ENCODE data around the gene FBXL17. TPM values are rescaled to one million over a fixed set of nuclear protein-coding genes. Genes with fewer than 3 reads are reported as not detected.

The FBXL17 gene
- total and polyA plus RNA-seq, 2 donors (not counting 1 experiment from before 2014, with no cell fraction given): 7.3 to 40.3 TPM

GRCh38 chr5:108146222-108146621, 235.7 kb downstream of the FBXL17 start:
- H3K4me3 ChIP-seq (ENCODE audit: control extremely low read depth in 1 of 5, extremely low read depth in 1 of 5, insufficient read depth in 1 of 5, low read depth in 2 of 5, low read length in 4 of 5): no peak overlapping the region
- no peak overlapping the region for H3K27ac Mint-ChIP-seq
- intact Hi-C loops (cut with micrococcal nuclease): no loop called here

GRCh38 chr5:108145351-108145750, 236.5 kb downstream of the FBXL17 start:
- Histone ChIP-seq H3K9ac (ENCODE audit: low read length) (no peak overlapping the region), H4K20me1 (ENCODE audit: control insufficient read depth, insufficient read depth, low read length, poor library complexity, severe bottlenecking) (no peaks in the 10 kb centered on the region), H3K4me2 (replicated peaks; ENCODE audit: low read depth, low read length, poor library complexity, severe bottlenecking) (no peak overlapping the region), H3K9me3 (ENCODE audit: control extremely low read depth in 1 of 3, control insufficient read depth in 2 of 3, insufficient read depth in 1 of 3, low read length in 2 of 3) (no peaks in the 10 kb centered on the region), H3K4me3 (ENCODE audit: control extremely low read depth in 1 of 5, extremely low read depth in 1 of 5, insufficient read depth in 1 of 5, low read depth in 2 of 5, low read length in 4 of 5) (no peak overlapping the region), H3K4me1 (ENCODE audit: control insufficient read depth in 2 of 2, insufficient read depth in 2 of 2, low read length in 2 of 2) (no peaks in the 10 kb centered on the region), H2AFZ (ENCODE audit: insufficient read depth, low read depth, low read length, poor library complexity, severe bottlenecking) (no peak overlapping the region), H3K36me3 (replicated peaks in 1 of 2; ENCODE audit: control extremely low read depth in 1 of 2, control insufficient read depth in 1 of 2, extremely low read depth in 1 of 2, insufficient read depth in 2 of 2, low read length in 1 of 2) (peaks cover 0 to 6% of the 10 kb centered on the region in 2 experiments), H3K27ac (ENCODE audit: low read length in 2 of 2) (no peak overlapping the region), H3K79me2 (ENCODE audit: control insufficient read depth, insufficient read depth, low read length) (no peaks in the 10 kb centered on the region), H3K27me3 (replicated peaks in 1 of 4; ENCODE audit: control extremely low read depth in 1 of 4, control insufficient read depth in 3 of 4, insufficient read depth in 4 of 4, low read length in 3 of 4) (no peaks in the 10 kb centered on the region)
- ATAC-seq (ENCODE audit: low read depth): no peak
- ChIA-PET CTCF (no interaction called here), POLR2A (no interaction called here)
- no CpG with 5 or more reads among the region's 1 CpG for WGBS (ENCODE audit: insufficient coverage)
- H3K4me3 Mint-ChIP-seq: no peak overlapping the region
- TF ChIP-seq CTCF (IDR thresholded peaks at IDR 0.05) (no peak), EZH2 (IDR thresholded peaks at IDR 0.05; ENCODE audit: borderline replicate concordance, insufficient read depth, low read depth, low read length, poor library complexity, severe bottlenecking) (no peak)
- intact Hi-C loops (cut with micrococcal nuclease): no loop called here
- H3K27me3 Mint-ChIP-seq: no peaks in the 10 kb centered on the region
- no peak for DNase-seq
- no peak overlapping the region for H3K27ac Mint-ChIP-seq
- no peaks in the 10 kb centered on the region for H3K9me3 Mint-ChIP-seq (ENCODE audit: insufficient read depth)
- H3K4me1 Mint-ChIP-seq: no peaks in the 10 kb centered on the region

More at GRCh38 chr5:108146222-108146621, 235.7 kb downstream of the FBXL17 start:
- CTCF ChIA-PET: interaction anchor here (0.6 to 0.7 kb wide), 2 partner anchors 16 to 114 kb away, joined by 3 to 4 read pairs; no protein-coding TSS in a partner anchor
- Mint-ChIP-seq H3K4me1 (no peaks in the 10 kb centered on the region), H3K27me3 (no peaks in the 10 kb centered on the region), H3K9me3 (ENCODE audit: insufficient read depth) (no peaks in the 10 kb centered on the region), H3K4me3 (no peak overlapping the region)
- Histone ChIP-seq H3K27ac (ENCODE audit: low read length in 2 of 2) (no peak overlapping the region), H2AFZ (ENCODE audit: insufficient read depth, low read depth, low read length, poor library complexity, severe bottlenecking) (no peak overlapping the region), H3K27me3 (replicated peaks in 1 of 4; ENCODE audit: control extremely low read depth in 1 of 4, control insufficient read depth in 3 of 4, insufficient read depth in 4 of 4, low read length in 3 of 4) (no peaks in the 10 kb centered on the region), H3K36me3 (replicated peaks in 1 of 2; ENCODE audit: control extremely low read depth in 1 of 2, control insufficient read depth in 1 of 2, extremely low read depth in 1 of 2, insufficient read depth in 2 of 2, low read length in 1 of 2) (peaks cover 0 to 6% of the 10 kb centered on the region in 2 experiments), H3K9me3 (ENCODE audit: control extremely low read depth in 1 of 3, control insufficient read depth in 2 of 3, insufficient read depth in 1 of 3, low read length in 2 of 3) (no peaks in the 10 kb centered on the region), H4K20me1 (ENCODE audit: control insufficient read depth, insufficient read depth, low read length, poor library complexity, severe bottlenecking) (no peaks in the 10 kb centered on the region), H3K9ac (ENCODE audit: low read length) (no peak overlapping the region), H3K79me2 (ENCODE audit: control insufficient read depth, insufficient read depth, low read length) (no peaks in the 10 kb centered on the region), H3K4me2 (replicated peaks; ENCODE audit: low read depth, low read length, poor library complexity, severe bottlenecking) (no peak overlapping the region), H3K4me1 (ENCODE audit: control insufficient read depth in 2 of 2, insufficient read depth in 2 of 2, low read length in 2 of 2) (no peaks in the 10 kb centered on the region)
- POLR2A ChIA-PET: no interaction called here
- no peak for ATAC-seq (ENCODE audit: low read depth)
- DNase-seq: no peak
- TF ChIP-seq CTCF (IDR thresholded peaks at IDR 0.05) (no peak), EZH2 (IDR thresholded peaks at IDR 0.05; ENCODE audit: borderline replicate concordance, insufficient read depth, low read depth, low read length, poor library complexity, severe bottlenecking) (no peak)
- no CpG with 5 or more reads among the region's 4 CpGs for WGBS (ENCODE audit: insufficient coverage)
